AG04449 (cell line): ENCODE results near the gene GEMIN4.
"Not testable (repeated sequence)": the region's sequence is repeated elsewhere in the genome, so short reads cannot be mapped to it uniquely, and the experiment has no call there.

Experiments
- CTCF ChIA-PET: fragments of 350-600 bp; formaldehyde crosslinking; extraction: SDS; loops from one replicate; lab custom pipeline; 2021; ENCODE audit warnings: antibody characterized with exemption; lab: Yijun Ruan, JAX
- POLR2A ChIA-PET: fragments of 400-600, 350-600 bp; formaldehyde crosslinking; extraction: SDS; loops from one replicate; lab custom pipeline; 2020; ENCODE audit warnings: antibody characterized with exemption, inconsistent platforms; lab: Yijun Ruan, JAX
- DNase-seq: peaks from one replicate; pipeline ENCODE4 v3.0.0-alpha.2; 2010; ENCODE audit warnings: low read depth, low spot score
- H3K4me3 ChIP-seq: 2 replicates; pipeline ENCODE4 v1.5.1; 2011; ENCODE audit warnings: low read depth, mild to moderate bottlenecking, control low read depth, low read length
- CTCF ChIP-seq: IDR thresholded peaks from one replicate; pipeline ENCODE4 v1.5.1; 2011; ENCODE audit warnings: mild to moderate bottlenecking, moderate library complexity, low read length, control low read depth, inconsistent platforms; ENCODE audit not compliant: insufficient read depth; ENCODE audit errors: missing control alignments

Gene GEMIN4

GRCh38 chr17:753418-753817, 1.4 kb upstream of the GEMIN4 start:
- no peak for TF ChIP-seq CTCF
- no peak overlapping the region for H3K4me3 ChIP-seq
- no peak for DNase-seq
- POLR2A ChIA-PET = no interaction called here
- CTCF ChIA-PET = interaction anchor here (0.7 to 6.7 kb wide), 16 partner anchors 8 to 341 kb away, joined by 3 to 53 read pairs (median 9); partner anchors contain the start of genes GLOD4, MRM3, NXN and TIMM22

- POLR2A ChIA-PET = no interaction called here
- no peak for TF ChIP-seq CTCF
These were observed 656 bp upstream of the GEMIN4 start for GRCh38 chr17:752620-753219.

GRCh38 chr17:751269-752001, 629 bp downstream of the GEMIN4 start:
- POLR2A ChIA-PET = no interaction called here
- TF ChIP-seq CTCF = no peak
- CTCF ChIA-PET = interaction anchor here (0.7 to 6.7 kb wide), 7 partner anchors 10 to 339 kb away, joined by 3 to 53 read pairs (median 6); partner anchors contain the start of gene NXN
- H3K4me3 ChIP-seq = peak overlapping the region; percentile 72
- DNase-seq = no peak

More at GRCh38 chr17:752620-753219, 656 bp upstream of the GEMIN4 start:
- no peak for DNase-seq
- peak overlapping the region; percentile 72 for H3K4me3 ChIP-seq
- CTCF ChIA-PET = interaction anchor here (0.7 to 6.7 kb wide), 19 partner anchors 9 to 341 kb away, joined by 3 to 53 read pairs (median 5); partner anchors contain the start of genes GLOD4, MRM3, NXN and TIMM22

GRCh38 chr17:750431-751037, 1.5 kb downstream of the GEMIN4 start:
- ChIA-PET CTCF (interaction anchor here (0.7 to 6.7 kb wide), 9 partner anchors 11 to 338 kb away, joined by 3 to 53 read pairs (median 5); partner anchors contain the start of gene NXN), POLR2A (interaction anchor here (0.6 to 1.1 kb wide), 4 partner anchors 13 to 239 kb away, joined by 3 to 4 read pairs (median 3); no protein-coding TSS in a partner anchor)
- no peak for DNase-seq
- peak overlapping the region; percentile 72 for H3K4me3 ChIP-seq
- TF ChIP-seq CTCF = no peak

GRCh38 chr17:749359-749758, 2.7 kb downstream of the GEMIN4 start:
- DNase-seq, H3K4me3 ChIP-seq: not testable (repeated sequence)
- CTCF ChIA-PET = interaction anchor here (6.7 kb wide), 1 partner anchor 232 kb away, joined by 53 read pairs; the partner anchor contains the start of gene NXN
- POLR2A ChIA-PET = interaction anchor here (1.1 kb wide), 1 partner anchor 237 kb away, joined by 3 read pairs; no protein-coding TSS in a partner anchor

GRCh38 chr17:748604-749003, 3.5 kb downstream of the GEMIN4 start:
- POLR2A ChIA-PET = interaction anchor here (0.6 kb wide), 1 partner anchor 179 kb away, joined by 3 read pairs; no protein-coding TSS in a partner anchor
- CTCF ChIA-PET = interaction anchor here (0.7 to 0.8 kb wide), 2 partner anchors 11 to 248 kb away, joined by 3 read pairs; partner anchors contain the start of gene TIMM22

More at GRCh38 chr17:748604-749003, 3.5 kb downstream of the GEMIN4 start:
- not testable (repeated sequence) for DNase-seq, H3K4me3 ChIP-seq
